ENCODE measurements around the gene ADK. TPM values are rescaled to one million over a fixed set of nuclear protein-coding genes. Genes with fewer than 3 reads are reported as not detected.

ADK gene
- total RNA-seq, 1 donor from 2014 or later: 39.4 TPM

DNA sequence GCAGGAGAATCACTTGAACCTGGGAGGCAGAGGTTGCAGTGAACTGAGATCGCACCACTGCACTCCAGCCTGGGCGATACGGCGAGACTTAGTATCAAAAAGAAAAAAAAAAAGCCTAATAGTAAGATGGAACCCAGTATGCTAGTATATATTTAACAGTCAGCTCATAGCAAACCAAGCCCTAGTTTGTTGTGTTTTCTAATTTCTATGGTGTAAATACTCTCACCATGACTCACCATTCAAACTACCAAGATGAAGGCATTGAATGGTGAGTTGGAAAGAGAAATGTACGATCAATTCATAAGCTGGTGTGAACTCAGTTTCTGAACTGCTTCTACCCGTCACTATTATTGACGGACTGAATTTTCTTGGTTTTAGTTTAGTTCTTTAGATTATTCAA is 501.6 kb downstream of the ADK start:
- no peak for DNase-seq (ENCODE audit: low read depth)
- no peak overlapping the region for H3K4me3 ChIP-seq (ENCODE audit: low read depth, low read length)
- no peak for TF ChIP-seq CTCF (conservative IDR thresholded peaks at IDR 0.05; ENCODE audit: low read depth, low read length)

DNA sequence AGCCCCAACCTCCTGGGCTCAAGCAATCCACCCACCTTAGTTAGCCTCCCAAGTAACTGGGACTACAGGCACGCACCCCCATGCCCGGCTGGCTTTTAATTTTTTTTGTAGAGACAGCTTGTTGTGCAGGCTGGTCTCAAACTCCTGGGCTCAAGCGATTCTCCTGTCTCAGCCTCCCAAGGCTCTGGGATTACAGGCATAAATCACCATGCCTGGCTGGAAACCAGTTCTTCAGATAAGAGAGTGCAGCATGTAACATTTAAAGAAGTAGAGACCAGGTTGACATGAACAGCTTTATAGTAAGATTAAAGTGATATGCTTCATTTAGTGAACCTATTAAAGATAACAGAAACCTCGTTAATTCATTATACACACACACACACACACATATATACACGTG is 507.5 kb downstream of the ADK start:
- no peak overlapping the region for H3K4me3 ChIP-seq (ENCODE audit: low read depth, low read length)
- TF ChIP-seq CTCF (conservative IDR thresholded peaks at IDR 0.05; ENCODE audit: low read depth, low read length): no peak
- no peak for DNase-seq (ENCODE audit: low read depth)

- TF ChIP-seq CTCF (conservative IDR thresholded peaks at IDR 0.05; ENCODE audit: low read depth, low read length): no peak
- no peak overlapping the region for H3K4me3 ChIP-seq (ENCODE audit: low read depth, low read length)
- no peak for DNase-seq (ENCODE audit: low read depth)
These were observed 511.6 kb downstream of the ADK start for GRCh38 chr10:74662635-74663034.

- no peak overlapping the region for H3K4me3 ChIP-seq (ENCODE audit: low read depth, low read length)
- TF ChIP-seq CTCF (conservative IDR thresholded peaks at IDR 0.05; ENCODE audit: low read depth, low read length): no peak
- DNase-seq (ENCODE audit: low read depth): no peak
These were observed 518.2 kb downstream of the ADK start for GRCh38 chr10:74669210-74669609.

GRCh38 chr10:74671716-74672115 is 520.7 kb downstream of the ADK start:
- no peak for TF ChIP-seq CTCF (conservative IDR thresholded peaks at IDR 0.05; ENCODE audit: low read depth, low read length)
- DNase-seq (ENCODE audit: low read depth): no peak
- no peak overlapping the region for H3K4me3 ChIP-seq (ENCODE audit: low read depth, low read length)

DNA sequence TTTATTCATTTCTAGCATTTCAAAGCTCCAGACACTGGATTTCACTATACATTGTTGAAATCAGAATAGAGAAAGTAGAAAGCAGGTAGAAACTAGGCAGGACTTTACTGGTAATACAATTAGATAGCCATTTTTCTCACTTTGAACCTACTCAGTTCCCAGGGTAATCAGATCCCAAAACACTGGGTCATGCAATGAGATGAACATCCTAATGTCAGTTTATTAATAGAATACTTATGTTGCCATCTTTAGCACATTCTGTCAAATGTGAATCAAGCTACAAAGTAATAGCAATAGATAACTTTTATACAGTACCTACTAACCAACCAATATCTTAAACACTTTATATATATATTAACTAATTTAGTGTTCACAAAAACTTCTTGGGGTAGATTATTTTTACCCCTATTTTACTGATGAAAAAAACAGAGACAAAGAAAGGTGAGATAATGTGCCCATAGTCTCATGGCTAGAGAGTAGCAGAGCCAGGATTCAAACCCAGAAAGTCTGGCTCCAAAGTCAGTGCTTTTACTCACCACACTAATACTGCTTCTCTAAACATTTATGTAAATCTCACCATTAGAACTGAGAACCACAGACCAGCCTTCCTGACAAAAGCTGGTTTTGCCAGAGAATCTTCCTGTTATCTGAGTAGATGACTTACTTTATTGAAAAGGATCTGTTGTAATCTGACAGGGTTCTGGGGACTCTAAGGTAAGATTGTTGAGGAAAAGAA is 521.6 kb downstream of the ADK start:
- no peak overlapping the region for H3K4me3 ChIP-seq (ENCODE audit: low read depth, low read length)
- no peak for TF ChIP-seq CTCF (conservative IDR thresholded peaks at IDR 0.05; ENCODE audit: low read depth, low read length)
- no peak for DNase-seq (ENCODE audit: low read depth)

GRCh38 chr10:74674927-74675326 is 523.9 kb downstream of the ADK start:
- H3K4me3 ChIP-seq (ENCODE audit: low read depth, low read length): no peak overlapping the region
- no peak for DNase-seq (ENCODE audit: low read depth)
- TF ChIP-seq CTCF (conservative IDR thresholded peaks at IDR 0.05; ENCODE audit: low read depth, low read length): no peak

All from epithelial cell of proximal tubule (primary cell).